GM19397 (cell line): ENCODE results near the gene OVCH2.
"Not testable (repeated sequence)": the region's sequence is repeated elsewhere in the genome, so short reads cannot be mapped to it uniquely, and the experiment has no call there.

Source experiments
- ATAC-seq: cut with Tn5 transposase; IDR thresholded peaks from one replicate; pipeline ENCODE4 v1.9.1; 2021; ENCODE audit warnings: mild to moderate bottlenecking, moderate library complexity; ENCODE audit not compliant: unreplicated experiment

Gene OVCH2

GRCh38 chr11:7706377-7706776 lies at the start of gene OVCH2:
Gene OVCH2, minus strand, starts transcription at chr11:7706477. Its CDS starts 83 bp downstream, at chr11:7706394.
- ATAC-seq = no peak

GRCh38 chr11:7749456-7749855 lies 43.2 kb upstream of the OVCH2 start:
- no peak for ATAC-seq

GRCh38 chr11:7734767-7735166 lies 28.5 kb upstream of the OVCH2 start:
- ATAC-seq = not testable (repeated sequence)

GRCh38 chr11:7714786-7715185 lies 8.5 kb upstream of the OVCH2 start:
- ATAC-seq = no peak

GRCh38 chr11:7703740-7704139 lies 2.5 kb downstream of the OVCH2 start:
- no peak for ATAC-seq

- no peak for ATAC-seq
Observed at GRCh38 chr11:7696424-7696823, 9.9 kb downstream of the OVCH2 start.

GRCh38 chr11:7694235-7694634 lies 12.0 kb downstream of the OVCH2 start:
- ATAC-seq = no peak

GRCh38 chr11:7692426-7692825 lies 13.9 kb downstream of the OVCH2 start:
- ATAC-seq = no peak

GRCh38 chr11:7691759-7692350 lies 14.4 kb downstream of the OVCH2 start:
- ATAC-seq = no peak

- ATAC-seq = no peak
Observed at GRCh38 chr11:7690648-7691047, 15.6 kb downstream of the OVCH2 start.

GRCh38 chr11:7689239-7689638 lies 17.0 kb downstream of the OVCH2 start:
- no peak for ATAC-seq

- no peak for ATAC-seq
Observed at GRCh38 chr11:7688238-7688826, 17.9 kb downstream of the OVCH2 start.

- ATAC-seq = no peak
Observed at GRCh38 chr11:7687386-7687785, 18.9 kb downstream of the OVCH2 start.

- ATAC-seq = no peak
Observed at GRCh38 chr11:7686761-7687160, 19.5 kb downstream of the OVCH2 start.

- ATAC-seq = no peak
Observed at GRCh38 chr11:7683571-7683970, 22.7 kb downstream of the OVCH2 start.

GRCh38 chr11:7677796-7678201 lies 28.5 kb downstream of the OVCH2 start:
- ATAC-seq = no peak

- no peak for ATAC-seq
Observed at GRCh38 chr11:7677071-7677470, 29.2 kb downstream of the OVCH2 start.

- no peak for ATAC-seq
Observed at GRCh38 chr11:7675631-7676030, 30.6 kb downstream of the OVCH2 start.

GRCh38 chr11:7673724-7674434 lies 32.4 kb downstream of the OVCH2 start:
- no peak for ATAC-seq

- no peak for ATAC-seq
Observed at GRCh38 chr11:7672960-7673723, 33.1 kb downstream of the OVCH2 start, which contains the start of gene CYB5R2. Gene CYB5R2, minus strand, starts transcription at chr11:7673500. Its CDS starts 675 bp downstream, at chr11:7672825.

GRCh38 chr11:7672276-7672959 lies 33.9 kb downstream of the OVCH2 start:
- peak; percentile 38 for ATAC-seq
